Activated naive CD4-positive, alpha-beta T cell treated with anti-CD3 and anti-CD28 coated beads, Interleukin-2, amount 50 U/mL, for 72 hours (primary cell): ENCODE data around the gene P4HA2. TPM values are rescaled to one million over a fixed set of nuclear protein-coding genes. Genes with fewer than 3 reads are reported as not detected.
A peak's percentile ranks its signal among the peaks of the same experiment; 100 is the strongest.

Experiments used
- ATAC-seq, 2 donors: fragments of 150-1000 bp; cut with Tn5 transposase; 2 replicates each; pipeline ENCODE4 v1.10.0; 2021; ENCODE audit warnings: mild to moderate bottlenecking in 2 of 2, moderate library complexity in 2 of 2
- DNase-seq, 2 donors: peaks; one replicate each; pipeline ENCODE4 v3.0.0; 2021 to 2022; ENCODE audit warnings: low spot score in 2 of 2
- H3K27ac Mint-ChIP-seq, 2 donors: one replicate each; pipeline ENCODE4 v1.8.0; 2022; ENCODE audit warnings: mild to moderate bottlenecking in 2 of 2, mixed read lengths in 2 of 2
- H3K36me3 Mint-ChIP-seq, 2 donors: one replicate each; pipeline ENCODE4 v1.8.0; 2022; ENCODE audit warnings: mixed read lengths in 2 of 2
- H3K9me3 Mint-ChIP-seq, 2 donors: one replicate each; pipeline ENCODE4 v1.8.0; 2022; ENCODE audit warnings: mixed read lengths in 2 of 2
- total RNA-seq, 2 donors: library from RNA; stranded (reverse); gene quantifications; one replicate each; pipeline ENCODE4 v1.2.3, GENCODE V29; 2022

P4HA2 gene
- total RNA-seq, 2 donors from 2014 or later, result 0.91 to 21.6 TPM

GRCh38 chr5:132266836-132267160, 39.1 kb upstream of the P4HA2 start:
- Mint-ChIP-seq H3K36me3 (no peaks in the 10 kb centered on the region), H3K9me3 (no peaks in the 10 kb centered on the region), H3K27ac (peak overlapping the region in 1 of 2 donors; percentile 20)
- DNase-seq, result peak in 1 of 2 donors; percentile 40
- ATAC-seq, result no peak

GRCh38 chr5:132266031-132266835, 38.6 kb upstream of the P4HA2 start:
- H3K36me3 Mint-ChIP-seq, result no peaks in the 10 kb centered on the region
- ATAC-seq, result no peak

GRCh38 chr5:132265336-132266030, 37.8 kb upstream of the P4HA2 start:
- Mint-ChIP-seq H3K9me3 (no peaks in the 10 kb centered on the region), H3K27ac (no peak overlapping the region), H3K36me3 (no peaks in the 10 kb centered on the region)
- peak in 1 of 2 donors; percentile 28 for DNase-seq
- ATAC-seq, result no peak

More at GRCh38 chr5:132266031-132266835, 38.6 kb upstream of the P4HA2 start:
- H3K9me3 Mint-ChIP-seq, result no peaks in the 10 kb centered on the region
- H3K27ac Mint-ChIP-seq, result no peak overlapping the region
- peak in 1 of 2 donors; percentile 33 for DNase-seq

GRCh38 chr5:132264546-132265335, 37.1 kb upstream of the P4HA2 start:
- ATAC-seq (no peak), DNase-seq (no peak)
- no peaks in the 10 kb centered on the region for H3K9me3 Mint-ChIP-seq
- H3K27ac Mint-ChIP-seq, result no peak overlapping the region
- H3K36me3 Mint-ChIP-seq, result no peaks in the 10 kb centered on the region

- H3K36me3 Mint-ChIP-seq, result no peaks in the 10 kb centered on the region
- DNase-seq (peak in 1 of 2 donors; percentile 52), ATAC-seq (peak in 1 of 2 donors; percentile 75)
- H3K9me3 Mint-ChIP-seq, result no peaks in the 10 kb centered on the region
- no peak overlapping the region for H3K27ac Mint-ChIP-seq
These were observed 36.1 kb upstream of the P4HA2 start for GRCh38 chr5:132263548-132264261.

- no peak for ATAC-seq
- no peaks in the 10 kb centered on the region for H3K36me3 Mint-ChIP-seq
- no peak overlapping the region for H3K27ac Mint-ChIP-seq
- DNase-seq, result peak in 1 of 2 donors; percentile 49
- H3K9me3 Mint-ChIP-seq, result no peaks in the 10 kb centered on the region
These were observed 35.4 kb upstream of the P4HA2 start for GRCh38 chr5:132262882-132263547.

- Mint-ChIP-seq H3K9me3 (no peaks in the 10 kb centered on the region), H3K36me3 (no peaks in the 10 kb centered on the region), H3K27ac (no peak overlapping the region)
- DNase-seq (peak in 1 of 2 donors; percentile 47), ATAC-seq (no peak)
These were observed 34.5 kb upstream of the P4HA2 start for GRCh38 chr5:132261881-132262845.

- ATAC-seq (peak; percentile 43 to 77), DNase-seq (peak; percentile 40 to 51)
- Mint-ChIP-seq H3K27ac (peak overlapping the region in 1 of 2 donors; percentile 36), H3K9me3 (no peaks in the 10 kb centered on the region), H3K36me3 (no peaks in the 10 kb centered on the region)
These were observed 33.3 kb upstream of the P4HA2 start for GRCh38 chr5:132260714-132261551.

GRCh38 chr5:132260051-132260450, 32.4 kb upstream of the P4HA2 start:
- peak in 1 of 2 donors; percentile 50 for DNase-seq
- Mint-ChIP-seq H3K9me3 (no peaks in the 10 kb centered on the region), H3K27ac (peak overlapping the region in 1 of 2 donors; percentile 36), H3K36me3 (no peaks in the 10 kb centered on the region)
- peak; percentile 17 to 36 for ATAC-seq

GRCh38 chr5:132259069-132259851, 31.6 kb upstream of the P4HA2 start:
- Mint-ChIP-seq H3K9me3 (no peaks in the 10 kb centered on the region), H3K27ac (no peak overlapping the region), H3K36me3 (no peaks in the 10 kb centered on the region)
- DNase-seq, result peak in 1 of 2 donors; percentile 34
- no peak for ATAC-seq

- Mint-ChIP-seq H3K36me3 (no peaks in the 10 kb centered on the region), H3K27ac (no peak overlapping the region), H3K9me3 (no peaks in the 10 kb centered on the region)
- DNase-seq, result peak in 1 of 2 donors; percentile 49
- no peak for ATAC-seq
These were observed 30.7 kb upstream of the P4HA2 start for GRCh38 chr5:132258102-132259068.

- Mint-ChIP-seq H3K27ac (no peak within 1 kb of the TSS), H3K9me3 (no peaks in the 10 kb centered on the region), H3K36me3 (no peaks in the 10 kb centered on the region)
- no peak for ATAC-seq
- peak in 1 of 2 donors; percentile 42 for DNase-seq
These were observed 29.8 kb upstream of the P4HA2 start, which contains the start of gene PDLIM4 for GRCh38 chr5:132257131-132258101. TSS of gene PDLIM4 (plus strand) at chr5:132257696. CDS start at chr5:132257735, 39 bp downstream.
